Activated CD4-positive, alpha-beta T cell treated with anti-CD3 and anti-CD28 coated beads for 4 hours (primary cell): ENCODE measurements around the gene ZNF219.
A peak's percentile ranks its signal among the peaks of the same experiment; 100 is the strongest.

Experiments used
- DNase-seq, 2 donors: peaks; one replicate each; pipeline ENCODE4 v3.0.0-alpha.2; 2020

ZNF219 gene

DNA sequence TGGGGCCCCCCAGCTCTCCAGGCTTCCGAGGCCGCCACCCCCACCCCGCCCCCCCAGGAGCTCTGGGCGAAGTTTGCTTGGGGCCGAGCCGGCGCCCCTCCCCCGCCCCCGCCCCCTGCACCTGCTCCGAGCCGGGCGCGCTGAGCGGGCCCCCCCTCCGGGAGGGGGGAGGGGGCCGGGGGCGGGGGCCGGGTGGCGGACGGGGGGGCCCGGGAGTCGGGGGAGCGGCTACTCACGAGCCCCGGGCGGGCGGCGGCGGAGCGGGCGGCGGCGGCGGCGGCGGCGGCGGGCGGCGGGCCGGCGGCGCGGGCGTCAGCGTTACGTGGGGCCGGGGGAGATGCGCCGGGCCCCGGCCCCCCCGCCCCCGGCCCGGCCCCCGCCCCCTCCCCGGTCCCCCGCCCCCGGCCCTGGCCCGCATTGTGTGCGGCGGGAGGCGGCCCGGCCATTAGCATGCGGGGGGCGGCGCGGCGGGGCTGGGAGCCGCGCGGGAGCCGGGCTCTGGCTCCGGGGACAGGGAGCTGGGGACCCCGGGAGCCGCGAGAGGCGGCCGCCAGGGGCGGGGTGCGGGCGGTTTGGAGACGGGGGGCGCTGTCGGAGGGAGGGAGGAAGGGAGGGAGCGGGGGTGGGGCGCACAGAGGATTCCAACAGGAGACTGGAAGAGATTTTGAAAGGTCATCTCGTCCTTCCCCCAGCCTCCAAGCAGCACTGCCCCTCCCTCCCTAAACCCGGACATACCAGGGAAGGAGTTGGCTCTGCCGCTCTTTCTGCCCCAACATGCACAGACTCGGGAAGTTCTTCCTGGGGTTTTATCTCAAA, at the start of gene ZNF219:
Gene ZNF219, minus strand, starts transcription at position 580 of the 816 bp plus-strand sequence. CDS start 5,064 bp downstream, outside the sequence.
- DNase-seq, result no peak

GRCh38 chr14:21145437-21145836, 47.0 kb upstream of the ZNF219 start:
- DNase-seq, result no peak

- no peak for DNase-seq
These were observed 43.9 kb upstream of the ZNF219 start for GRCh38 chr14:21142357-21142756.

DNA sequence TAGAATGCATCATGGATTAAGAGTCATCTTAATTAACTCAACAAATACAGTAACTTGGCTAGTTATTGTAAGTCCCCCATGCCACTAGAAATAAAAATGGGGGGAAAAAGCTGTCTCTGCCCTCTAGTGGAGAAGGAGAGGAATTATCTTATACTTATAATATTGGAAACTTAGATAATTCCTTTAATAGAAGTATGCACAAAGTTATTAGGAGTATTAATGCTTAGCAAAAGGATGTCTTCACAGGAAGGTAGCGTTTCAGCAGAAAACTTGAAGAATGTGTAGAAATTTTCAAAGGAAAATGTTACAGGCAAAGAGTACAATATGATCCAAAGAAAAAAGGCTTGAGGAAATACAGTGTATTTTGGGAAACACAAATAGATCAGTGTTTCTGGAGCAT, 37.6 kb upstream of the ZNF219 start:
- no peak for DNase-seq

DNA sequence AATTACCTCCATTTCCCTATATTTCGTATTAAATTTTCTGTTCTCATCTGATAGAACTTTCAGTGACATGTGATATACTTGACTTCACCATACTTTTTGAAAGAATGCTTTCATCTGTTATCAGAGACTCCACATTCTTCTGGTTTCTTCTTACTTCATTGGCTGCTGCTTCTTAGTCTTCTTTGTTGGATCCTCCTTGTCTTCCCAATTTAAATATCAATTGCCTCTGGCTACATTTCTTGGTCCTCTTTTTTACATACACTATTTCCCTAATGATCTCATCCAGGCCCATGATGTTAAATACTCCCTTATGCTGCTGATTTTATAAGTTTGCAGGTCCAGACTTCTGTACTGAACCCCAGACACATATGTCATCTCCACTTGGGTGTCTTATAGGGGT, 35.4 kb upstream of the ZNF219 start:
- no peak for DNase-seq

DNA sequence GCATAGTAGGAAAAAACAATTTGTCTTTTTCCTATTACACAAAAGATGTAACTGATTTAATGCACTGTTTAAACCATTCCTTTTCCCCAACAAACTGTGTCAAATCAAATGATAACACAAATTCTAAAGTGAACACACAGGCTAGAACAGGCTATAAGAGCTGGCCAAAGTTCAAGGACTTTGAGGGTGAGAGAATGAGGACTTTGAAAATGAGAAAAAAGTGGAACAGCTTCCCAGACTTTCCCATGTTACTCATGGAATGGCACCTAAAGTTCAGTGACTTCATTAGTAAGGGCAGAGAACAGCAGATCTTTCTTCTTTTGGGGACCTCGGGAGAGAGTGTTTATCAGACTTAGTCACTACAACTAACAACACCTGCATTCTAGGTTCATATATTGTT, 25.0 kb upstream of the ZNF219 start:
- DNase-seq, result no peak

GRCh38 chr14:21121122-21121521, 22.7 kb upstream of the ZNF219 start:
- DNase-seq, result no peak

- DNase-seq, result no peak
These were observed 22.2 kb upstream of the ZNF219 start for GRCh38 chr14:21120686-21121085.

- DNase-seq, result no peak
These were observed 20.5 kb upstream of the ZNF219 start for GRCh38 chr14:21118933-21119332.

DNA sequence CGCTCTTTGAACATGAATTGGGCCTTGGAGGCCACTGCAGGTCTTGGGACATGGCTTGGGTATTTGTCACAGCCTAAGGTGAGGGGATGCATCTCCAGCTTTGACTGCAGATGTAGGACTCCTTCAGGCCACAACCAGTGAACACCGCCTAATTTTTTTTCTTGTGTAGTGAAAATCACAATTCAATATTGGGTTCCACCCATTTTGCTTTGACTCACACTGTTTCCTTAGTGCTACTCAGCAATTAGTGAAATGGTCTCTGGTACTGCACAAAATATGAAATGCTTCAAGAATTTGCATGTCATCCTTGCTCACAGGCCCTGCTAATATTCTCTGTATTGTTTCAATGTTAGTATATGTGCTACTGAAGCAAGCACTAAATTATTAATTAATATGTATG, 14.9 kb upstream of the ZNF219 start:
- no peak for DNase-seq

GRCh38 chr14:21112255-21112654, 13.8 kb upstream of the ZNF219 start:
- no peak for DNase-seq

DNA sequence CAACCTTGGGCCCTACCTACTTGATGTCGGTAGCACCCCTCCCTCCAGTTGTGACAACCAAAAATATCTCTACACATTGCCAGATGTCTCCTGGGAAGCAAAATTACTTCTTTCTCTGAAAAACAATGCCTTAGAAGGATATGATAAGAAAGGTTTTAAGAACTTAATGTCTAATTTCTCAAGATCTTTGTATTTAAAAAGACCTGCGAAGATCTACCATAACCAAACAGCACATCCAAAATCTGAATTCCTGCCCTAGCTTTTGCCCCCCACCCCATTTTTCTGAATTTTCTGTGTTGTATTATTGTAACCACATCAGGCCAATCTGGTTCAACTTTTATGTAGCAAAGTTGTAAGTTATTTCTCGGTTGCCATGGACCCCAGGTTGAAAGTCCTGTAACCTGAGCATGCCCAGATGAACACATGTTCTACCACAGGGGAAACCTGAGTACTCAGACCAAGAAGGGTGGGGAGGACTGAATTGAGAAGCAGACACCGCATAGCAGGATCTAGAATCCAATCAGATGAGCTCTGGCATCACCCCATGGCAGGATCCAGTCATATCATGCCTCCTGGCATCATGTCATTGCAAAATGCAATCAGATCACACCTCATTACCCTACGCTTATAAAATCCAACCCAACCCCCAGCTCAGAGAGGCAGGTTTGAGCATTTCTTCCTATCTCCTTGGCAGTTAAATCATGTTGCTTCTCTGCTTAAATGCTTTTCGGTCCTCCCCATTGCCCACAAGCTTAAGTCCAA, 11.1 kb upstream of the ZNF219 start:
- no peak for DNase-seq

DNA sequence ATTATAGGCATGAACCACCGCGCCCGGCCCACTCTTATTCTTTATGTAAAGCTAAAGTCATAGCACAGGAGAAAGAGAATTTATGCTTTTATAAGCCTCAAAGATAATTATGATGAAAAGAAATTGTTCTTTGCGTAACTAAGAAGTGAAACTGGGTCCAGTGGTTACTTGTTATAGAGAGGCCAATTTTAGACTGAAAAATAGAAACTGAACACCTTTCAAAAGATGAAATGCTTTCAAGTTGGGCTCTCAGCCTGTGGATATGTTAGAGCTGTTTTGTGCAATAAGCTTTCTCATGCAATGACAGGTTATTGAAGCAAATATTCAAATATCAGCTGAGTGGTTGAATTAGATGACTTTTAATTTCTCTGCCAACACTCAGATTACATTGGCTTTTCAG, 10.3 kb upstream of the ZNF219 start:
- DNase-seq, result no peak

DNA sequence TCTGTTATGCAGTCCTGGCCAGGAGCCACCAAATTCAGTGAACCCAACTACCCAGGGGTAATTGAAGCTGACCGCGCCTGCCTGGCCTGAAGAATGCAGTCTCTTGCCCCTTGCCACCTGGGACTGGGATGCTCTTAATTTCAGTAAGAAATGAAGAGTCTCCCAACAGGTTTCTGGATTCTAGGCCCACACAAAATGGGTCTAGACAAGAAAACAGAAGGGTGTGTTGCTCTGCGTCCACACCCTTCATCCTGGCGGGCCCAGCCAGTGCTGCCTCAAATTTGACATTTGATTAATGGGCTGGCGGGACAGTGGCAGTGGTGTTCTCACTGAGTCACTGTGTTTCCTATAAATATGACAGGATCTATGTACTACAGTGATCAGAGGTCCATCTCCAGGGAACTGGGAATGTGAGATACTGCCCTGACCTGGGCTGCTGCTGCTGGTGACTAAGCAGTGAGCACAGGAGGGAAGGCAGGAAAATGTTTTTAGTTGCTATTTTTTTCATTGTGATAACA, 8.9 kb upstream of the ZNF219 start:
- no peak for DNase-seq

GRCh38 chr14:21106498-21107282, 8.2 kb upstream of the ZNF219 start:
- peak; percentile 65 to 79 for DNase-seq

GRCh38 chr14:21106176-21106497, 7.7 kb upstream of the ZNF219 start:
- DNase-seq, result no peak

DNA sequence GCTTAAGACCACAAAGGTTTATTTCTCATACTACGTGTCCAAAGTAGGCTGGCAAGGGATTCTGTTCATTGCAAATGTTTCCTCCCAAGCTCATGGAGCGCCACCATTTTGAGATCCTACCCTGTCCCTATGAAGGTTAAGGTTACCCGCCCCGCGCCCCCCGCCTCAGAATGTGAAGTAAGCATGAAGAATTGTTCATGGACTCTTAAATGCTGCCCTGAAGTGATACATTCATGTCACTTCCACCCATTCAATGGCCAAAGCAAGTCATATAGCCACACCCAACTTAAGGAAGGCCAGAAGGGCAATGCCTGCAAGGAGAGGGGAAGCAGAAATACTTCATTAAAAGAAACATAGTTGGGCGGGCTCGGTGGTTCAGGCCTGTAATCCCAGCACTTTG, 6.6 kb upstream of the ZNF219 start:
- no peak for DNase-seq

- peak; percentile 54 to 58 for DNase-seq
These were observed 6.1 kb upstream of the ZNF219 start for GRCh38 chr14:21104448-21105060.

DNA sequence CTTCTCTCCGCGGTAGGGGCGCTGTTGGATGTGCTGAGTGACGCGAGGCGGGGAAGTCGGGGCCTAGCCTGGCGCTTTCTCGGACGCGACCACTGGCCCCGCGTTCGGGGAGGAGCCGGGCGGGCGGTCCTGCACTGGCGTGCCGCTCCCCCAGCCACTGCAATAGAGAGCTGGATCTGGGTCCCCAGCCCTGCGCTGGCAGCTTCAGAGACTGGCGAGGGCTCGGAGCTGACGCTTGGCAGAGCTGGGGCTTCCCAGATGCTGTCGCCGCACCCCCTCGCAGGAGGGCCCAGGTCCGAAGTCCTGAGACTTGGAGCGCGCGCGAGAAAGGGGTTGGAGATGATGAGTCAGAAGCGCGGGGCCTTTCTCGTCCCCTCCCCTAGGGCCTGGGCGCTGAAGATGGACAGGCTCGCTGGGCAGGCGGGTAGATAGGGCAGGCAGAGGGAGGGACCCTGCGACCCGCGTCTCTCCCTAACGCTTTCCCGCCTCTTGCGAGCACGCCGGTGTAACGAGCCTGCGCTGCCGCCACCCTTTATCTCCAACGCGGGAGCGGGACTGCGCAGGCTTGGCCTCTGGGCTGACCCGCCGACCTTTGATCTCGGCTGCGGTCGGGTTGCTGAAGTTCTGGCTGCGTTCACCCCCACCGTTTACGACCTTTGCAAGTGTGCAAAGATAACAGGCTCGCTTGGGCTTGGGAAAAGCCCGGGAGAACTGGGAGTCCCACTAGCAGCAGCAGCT, 5.4 kb upstream of the ZNF219 start:
- DNase-seq, result peak; percentile 93 to 94

DNA sequence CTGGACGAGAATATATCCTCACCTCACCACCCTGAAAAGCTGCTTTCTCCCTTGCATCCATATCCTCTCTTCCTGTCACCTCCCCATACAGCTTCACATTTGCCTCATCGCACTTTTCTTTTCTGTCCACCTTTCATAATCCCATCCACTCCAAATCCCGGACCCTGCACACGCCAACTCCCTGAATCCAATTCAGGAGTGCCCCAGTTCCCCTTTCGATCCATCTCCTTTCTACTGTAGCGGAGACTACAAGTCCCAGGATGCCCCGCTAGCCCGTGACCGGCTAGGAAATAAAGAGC, 4.9 kb upstream of the ZNF219 start:
- no peak for DNase-seq

DNA sequence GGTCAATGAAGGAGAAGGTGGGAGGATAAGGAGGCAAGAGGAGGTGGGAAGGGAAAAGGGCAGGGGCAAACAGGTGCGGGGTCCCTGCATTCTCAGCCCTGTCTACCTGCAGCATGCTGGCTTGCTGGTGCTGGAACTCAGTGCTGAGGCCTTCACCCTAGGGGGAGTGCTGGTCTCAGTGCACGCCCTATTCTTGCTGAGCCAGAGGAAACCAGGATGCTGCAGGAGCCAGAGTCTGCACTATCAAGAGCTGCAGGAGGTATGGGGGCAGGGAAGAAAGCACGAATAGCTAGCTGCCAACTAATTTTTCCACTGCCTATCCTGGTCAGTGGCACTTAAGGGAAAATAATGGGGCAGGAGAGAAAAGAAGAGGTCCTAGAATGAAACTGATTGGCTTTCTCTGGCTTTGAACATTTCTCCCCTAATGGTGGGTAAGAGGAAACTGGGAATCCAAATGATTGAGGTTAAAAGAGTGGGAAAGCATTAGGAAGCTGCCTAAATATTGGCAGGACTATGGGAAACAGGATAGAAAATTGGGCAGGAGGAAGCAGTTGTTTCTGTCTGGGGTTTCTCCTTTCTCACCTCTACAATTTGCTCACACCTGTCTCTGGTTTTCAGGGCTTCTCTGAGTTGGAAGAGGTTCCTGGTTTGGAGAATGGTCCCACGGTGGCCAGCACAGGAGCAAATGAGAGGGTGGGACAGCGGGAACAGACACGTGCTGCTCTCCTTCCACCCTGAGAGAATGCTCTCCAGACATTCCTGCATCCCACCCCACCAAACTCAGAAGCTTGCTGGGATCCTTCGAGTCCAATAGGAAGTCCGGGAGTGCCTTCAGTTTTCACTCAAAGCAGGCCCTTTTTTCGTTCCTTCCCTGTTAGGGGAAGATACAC, 4.3 kb upstream of the ZNF219 start:
- no peak for DNase-seq
